Endothelial cell (in vitro differentiated cells): Measurements from ENCODE around the gene CDH20. TPM values are rescaled to one million over a fixed set of nuclear protein-coding genes. Genes with fewer than 3 reads are reported as not detected.
"Not testable (repeated sequence)": the region's sequence is repeated elsewhere in the genome, so short reads cannot be mapped to it uniquely, and the experiment has no call there.

Experiments
- DNase-seq: peaks from one replicate; pipeline ENCODE4 v3.0.0; 2021; ENCODE audit warnings: low spot score
- H3K27ac Mint-ChIP-seq: one replicate; pipeline ENCODE4 v1.8.0; 2021; ENCODE audit warnings: mixed read lengths, inconsistent platforms; ENCODE audit not compliant: unreplicated experiment
- H3K27me3 Mint-ChIP-seq: one replicate; pipeline ENCODE4 v1.8.0; 2021; ENCODE audit warnings: mild to moderate bottlenecking, moderate library complexity, mixed read lengths, inconsistent platforms; ENCODE audit not compliant: unreplicated experiment
- H3K36me3 Mint-ChIP-seq: one replicate; pipeline ENCODE4 v1.8.0; 2021; ENCODE audit warnings: mild to moderate bottlenecking, low read depth, mixed read lengths, inconsistent platforms; ENCODE audit not compliant: unreplicated experiment
- H3K4me1 Mint-ChIP-seq: one replicate; pipeline ENCODE4 v1.8.0; 2021; ENCODE audit warnings: mild to moderate bottlenecking, mixed read lengths, inconsistent platforms; ENCODE audit not compliant: unreplicated experiment
- H3K4me3 Mint-ChIP-seq: one replicate; pipeline ENCODE4 v1.8.0; 2021; ENCODE audit warnings: mild to moderate bottlenecking, mixed read lengths, inconsistent platforms; ENCODE audit not compliant: unreplicated experiment
- H3K9me3 Mint-ChIP-seq: one replicate; pipeline ENCODE4 v1.8.0; 2021; ENCODE audit warnings: mixed read lengths, inconsistent platforms; ENCODE audit not compliant: unreplicated experiment
- CTCF ChIP-seq: fragments of 200-600 bp; sonication (generic); IDR thresholded peaks from one replicate; pipeline ENCODE4 v1.5.0; 2021; ENCODE audit warnings: antibody characterized with exemption; ENCODE audit not compliant: unreplicated experiment
- total RNA-seq: library from RNA; stranded (reverse); fragmentation: NEBNext Ultra II Directional; extraction: Animal tissue kit (Norgen Biotek cat#: 25700); gene quantifications from one replicate; pipeline ENCODE4 v1.2.1, GENCODE V29; 2021; ENCODE audit not compliant: unreplicated experiment

The CDH20 gene
- total RNA-seq, 1 donor from 2014 or later = not detected

- DNase-seq = no peak
- H3K9me3 Mint-ChIP-seq = no peaks in the 10 kb centered on the region
- H3K27ac Mint-ChIP-seq = no peak overlapping the region
- no peak for TF ChIP-seq CTCF
- H3K27me3 Mint-ChIP-seq = no peaks in the 10 kb centered on the region
- H3K4me1 Mint-ChIP-seq = no peaks in the 10 kb centered on the region
- H3K36me3 Mint-ChIP-seq = no peaks in the 10 kb centered on the region
- no peak overlapping the region for H3K4me3 Mint-ChIP-seq
Measured at GRCh38 chr18:61360404-61361383, 27.5 kb downstream of the CDH20 start.

- no peak for DNase-seq
- no peak overlapping the region for H3K27ac Mint-ChIP-seq
- no peaks in the 10 kb centered on the region for H3K36me3 Mint-ChIP-seq
- no peaks in the 10 kb centered on the region for H3K9me3 Mint-ChIP-seq
- no peaks in the 10 kb centered on the region for H3K4me1 Mint-ChIP-seq
- no peak for TF ChIP-seq CTCF
- H3K4me3 Mint-ChIP-seq = no peak overlapping the region
- no peaks in the 10 kb centered on the region for H3K27me3 Mint-ChIP-seq
Measured at GRCh38 chr18:61362511-61362910, 29.3 kb downstream of the CDH20 start.

GRCh38 chr18:61364953-61365352, 31.7 kb downstream of the CDH20 start:
- Mint-ChIP-seq H3K9me3 (no peaks in the 10 kb centered on the region), H3K36me3 (no peaks in the 10 kb centered on the region), H3K4me3 (no peak overlapping the region), H3K4me1 (no peaks in the 10 kb centered on the region), H3K27ac (no peak overlapping the region), H3K27me3 (no peaks in the 10 kb centered on the region)
- TF ChIP-seq CTCF = no peak
- no peak for DNase-seq

GRCh38 chr18:61368001-61368400, 34.8 kb downstream of the CDH20 start:
- H3K9me3 Mint-ChIP-seq = no peaks in the 10 kb centered on the region
- H3K27ac Mint-ChIP-seq = no peak overlapping the region
- H3K4me3 Mint-ChIP-seq = no peak overlapping the region
- TF ChIP-seq CTCF = no peak
- H3K36me3 Mint-ChIP-seq = no peaks in the 10 kb centered on the region
- no peak for DNase-seq
- no peaks in the 10 kb centered on the region for H3K4me1 Mint-ChIP-seq
- no peaks in the 10 kb centered on the region for H3K27me3 Mint-ChIP-seq

- DNase-seq, H3K27ac Mint-ChIP-seq, H3K36me3 Mint-ChIP-seq, H3K27me3 Mint-ChIP-seq, H3K9me3 Mint-ChIP-seq, H3K4me1 Mint-ChIP-seq, H3K4me3 Mint-ChIP-seq: not testable (repeated sequence)
Measured at GRCh38 chr18:61369671-61370070, 36.4 kb downstream of the CDH20 start.
